Neural cell (in vitro differentiated cells): Measurements from ENCODE around the gene LHFPL4. TPM values are rescaled to one million over a fixed set of nuclear protein-coding genes. Genes with fewer than 3 reads are reported as not detected.

ENCODE experiments used
- H2AFZ ChIP-seq: fragments of 200-600, 300-800 bp; sonication (generic), shearing (Covaris generic); 2 replicates; pipeline ENCODE4 v1.6.0; 2014; ENCODE audit warnings: low read depth, mild to moderate bottlenecking, antibody characterized with exemption, low read length, moderate library complexity
- H3F3A ChIP-seq: fragments of 200-600 bp; shearing (Covaris generic); 2 replicates; pipeline ENCODE4 v1.6.1; 2016; ENCODE audit warnings: mild to moderate bottlenecking, moderate library complexity, mixed read lengths, antibody characterized with exemption, low read length; ENCODE audit not compliant: insufficient read depth, poor library complexity, severe bottlenecking
- H3K27ac ChIP-seq: fragments of 200-600, 300-800 bp; sonication (generic), shearing (Covaris generic); 2 replicates; pipeline ENCODE4 v1.5.1; 2014; ENCODE audit warnings: mild to moderate bottlenecking, low read length, moderate library complexity
- H3K27me3 ChIP-seq: fragments of 300-800, 200-600 bp; sonication (generic), shearing (Covaris generic); 2 replicates; pipeline ENCODE4 v1.6.0; 2014; ENCODE audit warnings: mild to moderate bottlenecking, low read depth, low read length, moderate library complexity; ENCODE audit not compliant: insufficient read depth
- H3K36me3 ChIP-seq: fragments of 300-800, 200-600 bp; sonication (generic), shearing (Covaris generic); 2 replicates; pipeline ENCODE4 v1.5.1; 2014; ENCODE audit warnings: mild to moderate bottlenecking, antibody characterized with exemption, low read length, moderate library complexity; ENCODE audit not compliant: insufficient read depth
- H3K4me2 ChIP-seq: fragments of 300-800, 200-600 bp; sonication (generic), shearing (Covaris generic); 2 replicates; pipeline ENCODE4 v1.6.0; 2014; ENCODE audit warnings: mild to moderate bottlenecking, low read length
- H3K4me3 ChIP-seq: fragments of 300-800, 200-600 bp; sonication (generic), shearing (Covaris generic); 2 replicates; pipeline ENCODE4 v1.5.1; 2014; ENCODE audit warnings: mild to moderate bottlenecking, low read length, moderate library complexity
- H3K79me2 ChIP-seq: fragments of 200-600 bp; shearing (Covaris generic); replicated peaks from 2 replicates; pipeline ENCODE4 v1.6.0; 2014; ENCODE audit warnings: mild to moderate bottlenecking, low read length, moderate library complexity; ENCODE audit not compliant: insufficient read depth
- H3K9ac ChIP-seq: fragments of 300-800, 200-600 bp; sonication (generic), shearing (Covaris generic); 2 replicates; pipeline ENCODE4 v1.6.1; 2016; ENCODE audit warnings: mild to moderate bottlenecking, low read length, mixed read lengths
- H3K9me2 ChIP-seq: fragments of 200-600 bp; shearing (Covaris generic); 2 replicates; pipeline ENCODE4 v1.6.1; 2016; ENCODE audit warnings: mild to moderate bottlenecking, low read length, mixed read lengths; ENCODE audit not compliant: insufficient read depth
- H3K9me3 ChIP-seq: fragments of 200-600, 300-800 bp; sonication (generic), shearing (Covaris generic); 2 replicates; pipeline ENCODE4 v1.6.1; 2016; ENCODE audit warnings: mild to moderate bottlenecking, mixed run types, low read length, moderate library complexity, mixed read lengths
- H4K20me1 ChIP-seq: fragments of 200-600 bp; shearing (Covaris generic); 2 replicates; pipeline ENCODE4 v1.6.1; 2016; ENCODE audit warnings: mild to moderate bottlenecking, mixed run types; ENCODE audit not compliant: insufficient read depth
- EP300 ChIP-seq: fragments of 450-650 bp; conservative IDR thresholded peaks from 2 replicates; pipeline ENCODE4 v1.6.1; 2014; ENCODE audit warnings: antibody characterized with exemption, mild to moderate bottlenecking, moderate library complexity; ENCODE audit not compliant: poor library complexity, severe bottlenecking
- MXI1 ChIP-seq: fragments of 450-650 bp; conservative IDR thresholded peaks from 2 replicates; pipeline ENCODE4 v1.6.1; 2014; ENCODE audit warnings: antibody characterized with exemption, mild to moderate bottlenecking; ENCODE audit not compliant: poor library complexity, severe bottlenecking
- POLR2AphosphoS5 ChIP-seq: IDR thresholded peaks from 2 replicates; pipeline ENCODE4 v1.6.1; 2012
- RAD21 ChIP-seq: fragments of 450-650 bp; conservative IDR thresholded peaks from 2 replicates; pipeline ENCODE4 v1.6.1; 2014; ENCODE audit warnings: antibody characterized with exemption, mild to moderate bottlenecking, moderate library complexity
- SMC3 ChIP-seq: fragments of 450-650 bp; conservative IDR thresholded peaks from 2 replicates; pipeline ENCODE4 v1.6.1; 2014; ENCODE audit warnings: antibody characterized with exemption, mild to moderate bottlenecking, moderate library complexity; ENCODE audit not compliant: poor library complexity
- polyA plus RNA-seq: library from polyadenylated mRNA; depleted of rRNA; stranded (reverse); fragments of >200 nt; gene quantifications from 2 replicates; pipeline ENCODE4 v1.2.3, GENCODE V29; 2014
- TF ChIP-seq, protein P1 (sequence below): fragments of 450-650 bp; IDR thresholded peaks from 2 replicates; pipeline ENCODE4 v1.5.1; 2014; ENCODE audit warnings: antibody characterized with exemption, mild to moderate bottlenecking, moderate library complexity; ENCODE audit not compliant: poor library complexity, severe bottlenecking
- TF ChIP-seq, protein P2 (sequence below): IDR thresholded peaks from 2 replicates; pipeline ENCODE4 v1.6.1; 2012; ENCODE audit warnings: borderline replicate concordance

Gene LHFPL4
- polyA plus RNA-seq, 1 donor from 2014 or later: 37.4 TPM

DNA sequence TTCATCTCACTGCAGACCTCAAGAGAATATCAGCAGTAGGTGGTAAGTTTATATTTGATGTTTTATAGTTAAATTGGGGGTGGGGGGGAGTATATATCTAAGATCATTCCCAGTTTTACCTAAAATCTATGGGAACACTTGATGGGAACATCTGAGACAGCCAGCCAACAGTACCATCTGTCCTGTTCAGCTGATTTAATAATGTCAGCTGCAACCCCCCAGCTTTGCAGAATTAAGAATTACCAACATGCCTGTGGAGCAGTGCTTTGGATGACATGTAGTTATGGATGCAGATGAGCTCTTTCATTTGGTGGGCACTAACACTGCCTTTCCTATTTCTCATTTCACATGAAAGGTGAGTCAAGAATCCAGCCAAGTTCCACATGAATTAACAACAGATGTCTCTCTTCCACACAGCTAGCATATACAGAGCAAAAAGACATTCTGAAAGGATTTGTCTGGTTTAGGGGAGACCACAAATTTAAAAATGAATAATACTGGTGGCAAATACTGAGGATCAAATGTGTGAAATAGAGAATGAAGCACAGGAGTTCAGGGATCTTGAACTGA is 80.0 kb downstream of the LHFPL4 start:
- no peaks in the 10 kb centered on the region for H3K79me2 ChIP-seq

DNA sequence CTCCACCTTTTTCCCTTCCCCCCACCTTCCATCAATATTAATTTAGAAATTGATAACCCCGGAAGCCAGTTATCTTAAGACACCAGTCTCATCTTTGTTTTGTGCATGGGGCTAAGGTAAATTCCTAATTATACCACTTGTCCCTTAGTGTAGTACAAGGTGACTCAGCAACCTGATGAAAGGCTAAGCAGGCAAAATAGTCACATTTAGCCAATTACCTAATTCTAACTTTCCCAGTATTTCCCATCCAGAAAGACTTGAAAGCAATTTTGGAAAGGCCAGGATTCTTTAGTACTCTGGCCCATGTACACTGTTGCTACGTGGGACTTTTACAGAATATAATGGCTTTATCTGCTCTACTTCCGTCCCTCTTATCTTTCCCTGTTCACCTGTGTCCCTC is 83.6 kb downstream of the LHFPL4 start:
- Histone ChIP-seq H3K79me2 (peaks cover under 1% of the 10 kb centered on the region), H2AFZ (no peak overlapping the region), H4K20me1 (no peaks in the 10 kb centered on the region)

More for the DNA sequence above, 80.0 kb downstream of the LHFPL4 start:
- no peak overlapping the region for H2AFZ ChIP-seq
- no peaks in the 10 kb centered on the region for H4K20me1 ChIP-seq
- H3K36me3 ChIP-seq: peaks cover 19% of the 10 kb centered on the region
- no peak for TF ChIP-seq EP300
- TF ChIP-seq POLR2AphosphoS5: no peak
- no peak for TF ChIP-seq SMC3
- no peak for TF ChIP-seq RAD21
- TF ChIP-seq, protein P1, sequence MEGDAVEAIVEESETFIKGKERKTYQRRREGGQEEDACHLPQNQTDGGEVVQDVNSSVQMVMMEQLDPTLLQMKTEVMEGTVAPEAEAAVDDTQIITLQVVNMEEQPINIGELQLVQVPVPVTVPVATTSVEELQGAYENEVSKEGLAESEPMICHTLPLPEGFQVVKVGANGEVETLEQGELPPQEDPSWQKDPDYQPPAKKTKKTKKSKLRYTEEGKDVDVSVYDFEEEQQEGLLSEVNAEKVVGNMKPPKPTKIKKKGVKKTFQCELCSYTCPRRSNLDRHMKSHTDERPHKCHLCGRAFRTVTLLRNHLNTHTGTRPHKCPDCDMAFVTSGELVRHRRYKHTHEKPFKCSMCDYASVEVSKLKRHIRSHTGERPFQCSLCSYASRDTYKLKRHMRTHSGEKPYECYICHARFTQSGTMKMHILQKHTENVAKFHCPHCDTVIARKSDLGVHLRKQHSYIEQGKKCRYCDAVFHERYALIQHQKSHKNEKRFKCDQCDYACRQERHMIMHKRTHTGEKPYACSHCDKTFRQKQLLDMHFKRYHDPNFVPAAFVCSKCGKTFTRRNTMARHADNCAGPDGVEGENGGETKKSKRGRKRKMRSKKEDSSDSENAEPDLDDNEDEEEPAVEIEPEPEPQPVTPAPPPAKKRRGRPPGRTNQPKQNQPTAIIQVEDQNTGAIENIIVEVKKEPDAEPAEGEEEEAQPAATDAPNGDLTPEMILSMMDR: no peak
- TF ChIP-seq MXI1: no peak
- TF ChIP-seq, protein P2, sequence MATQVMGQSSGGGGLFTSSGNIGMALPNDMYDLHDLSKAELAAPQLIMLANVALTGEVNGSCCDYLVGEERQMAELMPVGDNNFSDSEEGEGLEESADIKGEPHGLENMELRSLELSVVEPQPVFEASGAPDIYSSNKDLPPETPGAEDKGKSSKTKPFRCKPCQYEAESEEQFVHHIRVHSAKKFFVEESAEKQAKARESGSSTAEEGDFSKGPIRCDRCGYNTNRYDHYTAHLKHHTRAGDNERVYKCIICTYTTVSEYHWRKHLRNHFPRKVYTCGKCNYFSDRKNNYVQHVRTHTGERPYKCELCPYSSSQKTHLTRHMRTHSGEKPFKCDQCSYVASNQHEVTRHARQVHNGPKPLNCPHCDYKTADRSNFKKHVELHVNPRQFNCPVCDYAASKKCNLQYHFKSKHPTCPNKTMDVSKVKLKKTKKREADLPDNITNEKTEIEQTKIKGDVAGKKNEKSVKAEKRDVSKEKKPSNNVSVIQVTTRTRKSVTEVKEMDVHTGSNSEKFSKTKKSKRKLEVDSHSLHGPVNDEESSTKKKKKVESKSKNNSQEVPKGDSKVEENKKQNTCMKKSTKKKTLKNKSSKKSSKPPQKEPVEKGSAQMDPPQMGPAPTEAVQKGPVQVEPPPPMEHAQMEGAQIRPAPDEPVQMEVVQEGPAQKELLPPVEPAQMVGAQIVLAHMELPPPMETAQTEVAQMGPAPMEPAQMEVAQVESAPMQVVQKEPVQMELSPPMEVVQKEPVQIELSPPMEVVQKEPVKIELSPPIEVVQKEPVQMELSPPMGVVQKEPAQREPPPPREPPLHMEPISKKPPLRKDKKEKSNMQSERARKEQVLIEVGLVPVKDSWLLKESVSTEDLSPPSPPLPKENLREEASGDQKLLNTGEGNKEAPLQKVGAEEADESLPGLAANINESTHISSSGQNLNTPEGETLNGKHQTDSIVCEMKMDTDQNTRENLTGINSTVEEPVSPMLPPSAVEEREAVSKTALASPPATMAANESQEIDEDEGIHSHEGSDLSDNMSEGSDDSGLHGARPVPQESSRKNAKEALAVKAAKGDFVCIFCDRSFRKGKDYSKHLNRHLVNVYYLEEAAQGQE: no peak
- H3F3A ChIP-seq: no peaks in the 10 kb centered on the region
- H3K4me2 ChIP-seq: no peak overlapping the region
- no peaks in the 10 kb centered on the region for H3K9me3 ChIP-seq
- no peak overlapping the region for H3K9ac ChIP-seq
- no peaks in the 10 kb centered on the region for H3K27me3 ChIP-seq
- H3K27ac ChIP-seq: no peak overlapping the region
- no peaks in the 10 kb centered on the region for H3K9me2 ChIP-seq
- H3K4me3 ChIP-seq: no peak overlapping the region

More for the DNA sequence above, 83.6 kb downstream of the LHFPL4 start:
- H3K4me2 ChIP-seq: no peak overlapping the region
- no peaks in the 10 kb centered on the region for H3K9me2 ChIP-seq
- no peak overlapping the region for H3K27ac ChIP-seq
- TF ChIP-seq SMC3: no peak
- TF ChIP-seq MXI1: no peak
- TF ChIP-seq, protein P2: no peak
- no peak for TF ChIP-seq POLR2AphosphoS5
- TF ChIP-seq EP300: no peak
- TF ChIP-seq, protein P1: no peak
- H3K4me3 ChIP-seq: no peak overlapping the region
- no peaks in the 10 kb centered on the region for H3K27me3 ChIP-seq
- peaks cover 27% of the 10 kb centered on the region for H3K36me3 ChIP-seq
- H3K9ac ChIP-seq: no peak overlapping the region
- no peaks in the 10 kb centered on the region for H3K9me3 ChIP-seq
- H3F3A ChIP-seq: no peaks in the 10 kb centered on the region
